HL-60 (cell line): ENCODE data around the gene CENPP.

ENCODE experiments used
- CTCF ChIP-seq: IDR thresholded peaks from one replicate; pipeline ENCODE4 v1.5.1; 2011; ENCODE audit warnings: low read length, control low read depth, inconsistent platforms; ENCODE audit not compliant: insufficient read depth
- GABPA ChIP-seq: IDR thresholded peaks from 2 replicates; pipeline ENCODE4 v1.6.1; 2012; ENCODE audit warnings: low read depth

GRCh38 chr9:92611621-92612285, 286.0 kb downstream of the CENPP start:
- TF ChIP-seq CTCF (no peak), GABPA (no peak)
